ENCODE data around the gene CDH3.
A peak's percentile ranks its signal among the peaks of the same experiment; 100 is the strongest.
"Not testable (repeated sequence)": the region's sequence is repeated elsewhere in the genome, so short reads cannot be mapped to it uniquely, and the experiment has no call there.

CDH3 gene

GRCh38 chr16:68707340-68708152 is 62.4 kb downstream of the CDH3 start:
- DNase-seq (ENCODE audit: low spot score) = no peak

GRCh38 chr16:68710211-68710610 is 65.1 kb downstream of the CDH3 start:
- no peak for DNase-seq (ENCODE audit: low spot score)

DNA sequence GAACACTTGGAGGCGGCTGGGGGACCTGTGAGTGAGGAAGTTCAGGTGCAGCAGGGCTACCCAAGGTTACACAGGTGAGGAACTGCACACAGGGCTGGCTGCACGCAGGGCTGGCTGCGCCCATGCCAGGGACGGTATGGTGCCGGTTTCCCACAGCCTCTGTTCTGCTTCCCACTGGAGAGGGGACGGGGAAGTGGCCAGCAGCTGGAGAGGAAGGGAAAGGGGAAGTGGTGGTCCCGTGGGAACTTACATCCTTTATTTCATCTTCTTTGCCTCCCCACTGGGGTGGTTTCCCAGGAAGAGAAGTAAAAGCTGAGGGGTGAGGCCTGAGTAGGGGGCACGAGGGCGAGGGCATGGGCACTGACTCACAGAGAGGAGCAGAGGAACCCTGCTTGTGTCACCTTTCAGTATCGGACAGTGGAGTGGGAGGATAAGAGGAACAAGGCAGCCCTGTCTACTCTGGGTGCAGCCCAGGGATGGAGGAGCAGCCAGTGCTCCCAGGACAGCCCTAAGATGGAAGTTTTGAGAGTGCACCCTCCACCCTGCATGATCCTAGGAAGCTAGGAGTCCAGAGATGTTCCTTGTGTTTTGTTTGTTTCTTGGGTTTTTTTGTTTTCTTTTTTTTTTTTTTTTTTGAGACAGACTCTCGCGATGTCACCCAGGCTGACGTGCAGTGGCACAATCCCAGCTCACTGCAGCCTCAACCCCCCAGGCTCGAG is 66.5 kb downstream of the CDH3 start:
- DNase-seq (ENCODE audit: low spot score) = no peak

GRCh38 chr16:68713361-68713760 is 68.3 kb downstream of the CDH3 start:
- no peak for DNase-seq (ENCODE audit: low spot score)

- DNase-seq (ENCODE audit: low spot score) = no peak
Observed at GRCh38 chr16:68715471-68715870, 70.4 kb downstream of the CDH3 start.

GRCh38 chr16:68716516-68716915 is 71.4 kb downstream of the CDH3 start:
- DNase-seq (ENCODE audit: low spot score) = not testable (repeated sequence)

GRCh38 chr16:68717684-68718083 is 72.6 kb downstream of the CDH3 start:
- no peak for DNase-seq (ENCODE audit: low spot score)

DNA sequence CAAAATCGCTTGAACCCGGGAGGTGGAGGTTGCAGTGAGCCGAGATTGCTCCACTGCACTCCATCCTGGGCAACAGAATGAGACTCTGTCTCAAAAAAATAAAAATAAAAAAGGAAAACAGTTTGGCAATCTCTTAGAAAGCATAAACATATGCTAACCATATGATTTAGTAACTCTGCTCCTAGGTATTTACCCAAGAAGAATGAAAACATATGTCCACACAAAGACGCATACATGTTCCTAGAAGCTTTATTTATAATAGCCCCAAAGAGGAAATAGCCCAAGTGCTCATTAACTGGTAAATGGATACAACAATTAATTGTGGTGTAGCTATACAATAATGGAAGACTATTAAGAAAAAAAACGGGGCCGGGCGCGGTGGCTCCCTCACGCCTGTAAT is 73.5 kb downstream of the CDH3 start:
- DNase-seq (ENCODE audit: low spot score) = no peak

DNA sequence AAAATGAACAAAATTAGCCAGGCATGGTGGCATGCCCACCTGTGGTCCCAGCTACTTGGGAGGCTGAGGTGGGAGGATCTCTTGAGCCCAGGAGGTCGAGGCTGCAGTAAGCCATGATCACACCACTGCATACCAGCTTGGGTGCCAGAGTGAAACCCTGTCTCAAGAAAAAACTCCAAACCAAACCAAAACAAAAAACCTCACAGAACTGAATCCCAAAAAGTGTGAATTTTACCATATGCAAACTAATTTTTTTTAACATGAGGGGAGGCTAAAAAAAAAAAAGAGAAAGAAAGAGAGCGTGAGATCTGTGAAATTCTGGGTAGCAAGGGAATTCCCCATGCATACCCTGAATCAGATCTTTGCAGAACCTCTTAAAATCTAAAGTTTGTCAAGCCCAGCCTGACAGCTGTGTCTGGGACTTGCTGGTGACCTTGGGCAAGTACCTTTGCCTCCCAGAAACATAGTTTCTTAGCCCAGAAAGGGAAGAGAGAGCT is 74.9 kb downstream of the CDH3 start:
- no peak for DNase-seq (ENCODE audit: low spot score)

GRCh38 chr16:68722119-68723024 is 77.3 kb downstream of the CDH3 start:
- no peak for DNase-seq (ENCODE audit: low spot score)

GRCh38 chr16:68724797-68725196 is 79.7 kb downstream of the CDH3 start:
- no peak for DNase-seq (ENCODE audit: low spot score)

DNA sequence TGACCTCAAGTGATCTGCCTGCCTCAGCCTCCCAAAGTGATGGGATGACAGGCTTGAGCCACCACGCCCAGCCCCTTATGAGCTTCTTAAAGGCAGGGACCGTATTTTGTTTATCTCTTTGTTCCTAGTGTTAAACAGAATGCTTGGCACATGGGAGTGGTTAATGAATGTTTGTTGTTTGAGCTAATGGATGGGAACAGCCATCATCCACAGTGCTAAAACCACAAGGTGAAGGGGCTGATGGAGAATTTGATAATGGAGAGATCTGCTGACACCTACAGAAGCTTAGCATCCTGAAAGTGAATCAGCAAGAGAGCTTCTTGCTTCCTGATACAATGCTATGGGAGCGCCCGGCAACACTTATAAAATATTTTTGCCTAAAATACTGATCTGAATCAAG is 83.4 kb downstream of the CDH3 start:
- DNase-seq (ENCODE audit: low spot score) = no peak

DNA sequence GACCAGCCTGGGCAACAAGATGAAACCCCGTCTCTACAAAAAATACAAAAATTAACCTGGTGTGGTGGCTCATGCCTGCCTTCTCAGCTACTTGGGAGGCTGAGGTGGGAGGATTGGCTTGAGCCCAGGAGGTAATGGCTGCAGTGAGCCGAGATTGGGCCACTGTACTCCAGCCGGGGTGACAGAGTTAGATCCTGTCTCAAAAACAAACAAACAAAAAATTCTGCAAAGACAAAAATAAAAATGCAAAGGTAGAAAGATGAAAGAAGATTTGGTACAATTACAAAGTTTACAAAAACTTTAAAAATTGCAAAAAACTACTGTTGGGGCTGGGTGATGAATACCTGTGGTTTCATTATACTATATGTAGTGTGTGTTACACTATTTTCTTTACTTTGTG is 86.5 kb downstream of the CDH3 start:
- DNase-seq (ENCODE audit: low spot score) = no peak

GRCh38 chr16:68732042-68732680 is 87.1 kb downstream of the CDH3 start:
- no peak for DNase-seq (ENCODE audit: low spot score)

GRCh38 chr16:68732741-68733399 is 87.8 kb downstream of the CDH3 start:
- no peak for DNase-seq (ENCODE audit: low spot score)

DNA sequence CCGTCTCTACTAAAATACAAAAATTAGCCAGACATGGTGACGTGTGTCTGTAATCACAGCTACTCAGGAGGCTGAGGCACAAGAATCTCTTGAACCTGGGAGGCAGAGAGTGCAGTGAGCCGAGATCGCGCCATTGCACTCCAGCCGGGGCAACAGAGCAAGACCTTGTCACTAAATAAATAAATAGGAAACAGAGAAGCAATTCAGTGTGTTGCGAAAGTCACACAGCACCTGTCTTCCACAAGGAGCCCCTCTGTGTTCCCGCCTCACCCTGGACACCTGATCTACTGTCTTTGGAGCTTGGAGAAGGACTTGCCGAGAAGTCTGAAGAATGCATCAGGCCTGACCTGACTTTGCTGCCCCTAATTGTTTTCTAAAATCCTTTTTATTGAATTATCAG is 88.5 kb downstream of the CDH3 start:
- DNase-seq (ENCODE audit: low spot score) = no peak

- DNase-seq (ENCODE audit: low spot score) = no peak
Observed at GRCh38 chr16:68734782-68735181, 89.7 kb downstream of the CDH3 start.

DNA sequence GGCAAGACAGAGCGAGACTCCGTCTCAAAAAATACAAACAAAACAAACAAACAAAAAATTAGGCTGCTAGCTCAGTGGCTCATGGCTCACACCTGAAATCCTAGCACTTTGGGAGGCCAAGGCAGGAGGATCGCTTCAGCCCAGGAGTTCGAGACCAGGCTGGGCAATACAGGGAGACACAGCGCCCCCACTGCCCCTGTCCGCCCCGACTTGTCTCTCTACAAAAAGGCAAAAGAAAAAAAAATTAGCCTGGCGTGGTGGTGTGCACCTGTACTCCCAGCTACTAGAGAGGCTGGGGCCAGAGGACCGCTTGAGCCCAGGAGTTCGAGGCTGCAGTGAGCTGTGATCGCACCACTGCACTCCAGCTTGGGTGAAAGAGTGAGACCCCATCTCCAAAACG is 91.5 kb downstream of the CDH3 start:
- no peak for DNase-seq (ENCODE audit: low spot score)

DNA sequence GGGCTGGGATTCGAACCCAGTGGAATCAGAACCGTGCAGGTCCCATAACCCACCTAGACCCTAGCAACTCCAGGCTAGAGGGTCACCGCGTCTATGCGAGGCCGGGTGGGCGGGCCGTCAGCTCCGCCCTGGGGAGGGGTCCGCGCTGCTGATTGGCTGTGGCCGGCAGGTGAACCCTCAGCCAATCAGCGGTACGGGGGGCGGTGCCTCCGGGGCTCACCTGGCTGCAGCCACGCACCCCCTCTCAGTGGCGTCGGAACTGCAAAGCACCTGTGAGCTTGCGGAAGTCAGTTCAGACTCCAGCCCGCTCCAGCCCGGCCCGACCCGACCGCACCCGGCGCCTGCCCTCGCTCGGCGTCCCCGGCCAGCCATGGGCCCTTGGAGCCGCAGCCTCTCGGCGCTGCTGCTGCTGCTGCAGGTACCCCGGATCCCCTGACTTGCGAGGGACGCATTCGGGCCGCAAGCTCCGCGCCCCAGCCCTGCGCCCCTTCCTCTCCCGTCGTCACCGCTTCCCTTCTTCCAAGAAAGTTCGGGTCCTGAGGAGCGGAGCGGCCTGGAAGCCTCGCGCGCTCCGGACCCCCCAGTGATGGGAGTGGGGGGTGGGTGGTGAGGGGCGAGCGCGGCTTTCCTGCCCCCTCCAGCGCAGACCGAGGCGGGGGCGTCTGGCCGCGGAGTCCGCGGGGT is 92.1 kb downstream of the CDH3 start, which contains the start of gene CDH1:
TSS of gene CDH1 (plus strand) at position 247 of the 684 bp plus-strand sequence. CDS start at position 371, 124 bp downstream.
- peak; percentile 20 for DNase-seq (ENCODE audit: low spot score)

All from germinal center (tissue), 1 donor.